UCSD-AML1 (cell line): ENCODE results near the gene PTS.
"Not testable (repeated sequence)": the region's sequence is repeated elsewhere in the genome, so short reads cannot be mapped to it uniquely, and the experiment has no call there.

Source experiments
- DNase-seq: peaks from one replicate; lab custom pipeline; 2025; ENCODE audit not compliant: unreplicated experiment; lab: John Stamatoyannopoulos, UW

The PTS gene

DNA sequence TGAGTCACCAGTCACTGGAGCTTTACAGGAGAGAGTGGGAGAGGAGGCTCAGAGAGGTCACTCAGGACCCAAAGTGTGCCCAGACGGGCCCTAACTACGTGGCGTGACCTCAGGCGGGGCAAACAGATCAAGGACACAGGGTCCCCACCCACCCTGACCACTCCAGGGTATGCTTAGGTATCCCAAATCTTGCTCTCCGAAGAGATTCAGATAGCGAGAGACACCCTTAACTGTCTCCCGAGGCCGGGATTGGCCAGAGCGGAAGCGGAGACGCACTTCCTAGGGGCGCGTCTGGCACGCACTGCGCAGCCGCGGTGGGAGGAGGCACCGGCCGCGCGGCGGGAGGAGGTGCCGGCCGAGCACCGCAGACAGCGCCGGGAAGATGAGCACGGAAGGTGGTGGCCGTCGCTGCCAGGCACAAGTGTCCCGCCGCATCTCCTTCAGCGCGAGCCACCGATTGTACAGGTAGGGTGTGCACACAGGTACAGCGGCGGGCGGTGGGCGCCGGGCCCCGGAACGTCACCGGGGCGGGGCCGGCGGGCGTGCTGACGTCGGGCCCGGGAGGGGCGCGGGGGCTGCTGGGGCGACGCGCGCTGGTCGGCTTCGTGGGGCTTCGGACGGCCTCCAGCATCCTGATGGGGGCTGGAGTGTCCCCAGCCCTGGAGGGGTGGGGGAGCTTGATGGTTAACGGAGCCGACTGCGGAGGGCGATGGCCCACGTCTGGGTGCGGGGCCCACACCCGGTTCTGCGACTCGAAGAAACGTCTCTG lies at the start of gene PTS:
Gene PTS (plus strand): TSS at position 367 of the 769 bp plus-strand sequence. CDS start 16 bp downstream, at position 383.
- peak; percentile 89 for DNase-seq

DNA sequence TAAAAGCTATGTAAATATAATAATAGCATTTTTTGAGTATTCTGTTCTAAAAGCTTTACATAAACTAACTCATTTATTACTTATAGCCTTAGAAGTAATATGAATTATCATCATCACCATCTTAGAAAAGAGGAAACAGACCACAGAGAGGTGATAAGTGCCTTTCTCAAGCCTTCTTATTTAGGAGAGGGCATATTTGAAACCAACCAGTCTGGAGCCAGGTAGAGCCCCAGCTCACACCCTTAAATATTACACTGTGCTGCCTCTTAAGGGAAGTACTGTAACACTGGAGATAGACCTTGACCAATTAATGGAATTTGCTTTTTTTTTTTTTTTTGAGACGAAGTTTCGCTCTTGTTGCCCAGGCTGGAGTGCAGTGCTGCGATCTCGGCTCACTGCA lies 48.6 kb upstream of the PTS start:
- DNase-seq = no peak

DNA sequence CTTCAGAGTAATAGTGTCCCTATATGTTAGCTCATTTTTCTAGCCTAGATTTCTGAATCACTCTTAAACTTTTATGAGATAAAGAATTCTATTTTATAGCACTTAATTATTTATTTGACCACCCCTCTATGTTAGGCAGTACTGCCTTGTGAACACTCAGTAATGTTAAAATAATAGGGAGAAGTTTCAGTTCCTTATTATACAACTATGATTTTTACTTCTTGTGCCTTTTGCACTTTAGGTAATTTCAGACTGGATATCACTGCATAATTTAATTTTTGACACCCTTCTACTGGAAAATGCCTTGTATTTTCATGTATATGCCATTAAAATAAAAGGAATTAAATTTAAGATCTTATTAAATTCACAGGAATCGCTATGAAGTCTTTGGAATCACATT lies 47.8 kb upstream of the PTS start:
- no peak for DNase-seq

DNA sequence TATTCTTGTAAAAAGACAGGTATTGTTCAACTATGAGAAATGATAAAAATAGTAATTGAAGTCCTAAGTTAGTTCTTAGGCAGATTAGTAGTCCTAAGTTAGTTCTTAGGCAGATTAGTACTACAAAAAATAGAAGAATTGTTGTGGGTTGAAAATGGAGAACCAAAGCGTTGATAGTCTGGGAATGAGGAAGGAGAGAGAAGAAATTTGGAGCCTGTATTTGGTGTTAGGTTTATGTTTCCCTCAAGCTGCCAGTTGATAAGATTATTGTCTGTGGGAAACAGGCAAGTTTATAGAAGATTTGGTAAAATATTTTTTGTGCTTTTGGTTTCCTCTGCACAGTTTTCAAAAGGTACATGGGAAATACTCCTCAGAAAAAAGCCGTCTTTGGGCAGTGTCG lies 47.3 kb upstream of the PTS start:
- DNase-seq = no peak

DNA sequence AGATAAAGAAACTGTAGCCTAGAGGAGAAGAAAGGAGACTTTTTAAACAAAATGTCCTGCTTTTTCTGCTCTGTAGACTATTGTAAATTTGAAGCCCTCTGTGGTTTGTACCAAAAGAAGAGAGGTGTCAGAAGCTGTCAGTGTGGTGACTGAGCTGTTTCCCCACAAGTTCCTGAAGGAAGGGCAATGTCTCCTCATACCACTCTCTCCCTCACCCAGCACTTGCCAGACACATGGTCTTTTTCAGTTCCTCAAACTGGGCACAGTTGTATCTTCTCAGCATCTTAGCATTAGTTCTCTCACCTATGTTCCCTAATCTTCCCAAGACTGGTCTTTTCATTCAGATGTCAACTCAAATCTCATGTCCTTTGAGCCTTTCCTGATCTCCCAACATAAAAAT lies 46.6 kb upstream of the PTS start:
- peak; percentile 28 for DNase-seq

DNA sequence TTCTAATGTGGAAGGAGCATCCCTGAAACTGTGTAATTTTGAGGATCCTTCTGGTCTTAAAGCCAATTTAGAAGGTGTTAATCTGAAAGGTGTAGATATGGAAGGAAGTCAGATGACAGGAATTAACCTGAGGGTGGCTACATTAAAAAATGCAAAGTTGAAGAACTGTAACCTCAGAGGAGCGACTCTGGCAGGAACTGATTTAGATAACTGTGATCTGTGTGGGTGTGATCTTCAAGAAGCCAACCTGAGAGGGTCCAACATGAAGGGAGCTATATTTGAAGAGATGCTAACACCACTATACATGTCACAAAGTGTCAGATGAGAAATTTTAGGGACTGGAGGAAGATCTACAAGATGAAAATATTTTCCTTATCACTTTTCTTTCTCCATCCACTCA lies 43.4 kb upstream of the PTS start:
- DNase-seq = no peak

DNA sequence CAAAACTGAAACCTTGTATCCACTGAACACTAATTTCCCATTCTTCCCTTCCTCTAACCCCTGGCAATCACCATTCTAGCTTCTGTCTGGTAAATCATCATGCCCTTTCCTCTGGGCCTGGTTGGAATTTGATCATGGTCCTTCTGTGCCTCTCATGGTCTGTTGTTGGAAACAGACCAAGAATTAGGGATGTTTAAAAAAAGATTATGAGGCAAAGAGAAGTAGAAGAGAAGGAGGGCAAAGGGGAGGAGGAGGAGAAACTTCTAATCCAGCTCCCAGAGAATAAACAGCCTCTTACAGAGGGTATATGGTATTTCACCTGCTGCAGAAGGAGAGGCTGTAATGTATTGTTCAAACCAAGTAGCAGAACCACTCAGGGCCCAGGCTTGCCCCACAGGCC lies 40.3 kb upstream of the PTS start:
- DNase-seq = no peak

DNA sequence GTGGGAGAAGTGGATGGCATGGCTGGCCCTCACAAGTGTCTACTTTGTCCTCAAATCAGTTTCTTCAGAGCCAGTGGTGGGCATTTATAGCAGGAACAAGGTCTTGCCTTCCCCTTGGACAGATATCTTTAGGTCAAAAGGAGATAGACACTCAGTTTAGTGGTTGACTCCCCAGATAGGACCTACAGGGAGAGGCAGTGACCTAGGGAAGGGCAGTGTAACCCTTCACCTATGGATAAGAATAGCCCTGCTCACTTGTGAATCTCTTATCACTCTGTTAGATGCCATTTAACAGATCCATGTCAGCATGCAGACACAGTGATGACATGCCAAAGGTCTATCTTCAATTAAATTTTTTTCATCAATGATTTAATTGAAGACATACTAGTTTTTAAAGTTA lies 39.9 kb upstream of the PTS start:
- DNase-seq = no peak

DNA sequence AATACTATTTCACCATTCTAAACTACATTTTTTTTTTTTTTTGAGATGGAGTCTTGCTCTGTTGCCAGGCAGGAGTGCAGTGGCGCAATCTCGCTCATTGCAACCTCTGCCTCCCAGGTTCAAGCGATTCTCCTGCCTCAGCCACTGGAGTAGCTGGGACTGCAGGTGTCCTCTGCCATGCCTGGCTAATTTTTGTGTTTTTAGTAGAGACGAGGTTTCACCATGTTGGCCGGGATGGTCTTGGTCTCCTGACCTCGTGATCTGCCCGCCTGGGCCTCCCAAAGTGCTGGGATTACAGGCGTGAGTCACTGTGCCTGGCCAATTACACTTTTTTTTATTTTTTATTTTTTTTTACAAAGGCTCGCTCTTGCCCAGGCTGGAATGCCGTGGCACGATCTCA lies 31.1 kb upstream of the PTS start:
- DNase-seq = not testable (repeated sequence)

DNA sequence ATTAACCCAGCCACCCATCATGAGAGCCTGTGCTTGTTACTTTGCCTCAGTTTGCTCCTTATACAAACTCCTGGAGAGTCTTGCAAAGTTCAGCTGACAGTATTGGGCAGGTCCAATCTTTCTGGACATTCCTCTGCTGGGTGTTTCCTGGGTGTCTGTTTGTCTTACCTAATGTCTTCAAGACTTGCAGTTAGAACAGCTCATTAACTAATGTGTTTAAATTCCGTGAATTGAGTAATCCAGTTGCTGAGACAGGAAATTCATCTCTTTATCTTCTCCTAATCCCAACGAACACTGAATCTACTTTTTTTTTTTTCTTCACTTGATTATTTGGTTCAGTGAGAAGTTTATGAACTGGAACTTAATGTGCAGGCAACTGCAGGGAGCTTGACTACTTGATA lies 30.3 kb upstream of the PTS start:
- DNase-seq = no peak

DNA sequence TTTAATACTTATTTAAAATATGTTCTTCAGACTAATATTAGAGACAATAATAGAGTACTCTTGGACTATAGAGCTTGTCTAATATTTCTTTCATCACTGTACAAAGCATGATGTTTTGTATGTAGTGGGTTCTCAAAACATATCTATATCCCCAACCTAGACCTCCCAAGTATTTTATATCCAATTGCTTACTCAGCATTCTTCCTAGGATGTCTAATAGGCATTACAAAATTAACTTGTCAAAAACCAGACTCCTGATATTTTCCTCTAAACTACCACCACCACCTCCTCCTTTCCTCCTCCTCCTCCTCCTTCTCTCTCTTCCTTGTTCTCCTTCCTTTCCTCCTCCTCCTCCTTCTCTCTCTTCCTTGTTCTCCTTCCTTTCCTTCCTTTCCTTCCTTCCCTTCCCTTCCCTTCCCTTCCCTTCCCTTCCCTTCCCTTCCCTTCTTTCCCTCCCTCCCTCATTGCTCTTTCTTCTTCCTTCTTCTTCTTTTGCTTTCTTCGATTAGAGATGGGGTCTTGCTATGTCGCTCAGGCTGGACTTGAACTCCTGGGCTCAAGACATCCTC lies 29.6 kb upstream of the PTS start:
- DNase-seq = no peak

DNA sequence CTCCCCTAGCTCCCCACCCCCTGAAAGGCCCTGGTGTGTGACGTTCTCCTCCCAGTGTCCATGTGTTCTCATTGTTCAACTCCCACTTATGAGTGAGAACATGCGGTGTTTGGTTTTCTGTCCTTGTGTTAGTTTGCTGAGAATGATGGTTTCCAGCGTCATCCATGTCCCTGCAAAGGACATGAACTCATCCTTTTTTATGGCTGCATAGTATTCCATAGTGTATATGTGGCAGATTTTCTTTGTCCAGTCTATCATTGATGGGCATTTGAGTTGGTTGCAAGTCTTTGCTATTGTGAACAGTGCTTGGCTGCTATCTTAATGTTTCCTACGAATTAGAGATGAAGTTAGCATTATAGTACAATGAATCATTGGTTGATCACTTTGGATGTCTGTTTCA lies 27.1 kb upstream of the PTS start:
- not testable (repeated sequence) for DNase-seq

DNA sequence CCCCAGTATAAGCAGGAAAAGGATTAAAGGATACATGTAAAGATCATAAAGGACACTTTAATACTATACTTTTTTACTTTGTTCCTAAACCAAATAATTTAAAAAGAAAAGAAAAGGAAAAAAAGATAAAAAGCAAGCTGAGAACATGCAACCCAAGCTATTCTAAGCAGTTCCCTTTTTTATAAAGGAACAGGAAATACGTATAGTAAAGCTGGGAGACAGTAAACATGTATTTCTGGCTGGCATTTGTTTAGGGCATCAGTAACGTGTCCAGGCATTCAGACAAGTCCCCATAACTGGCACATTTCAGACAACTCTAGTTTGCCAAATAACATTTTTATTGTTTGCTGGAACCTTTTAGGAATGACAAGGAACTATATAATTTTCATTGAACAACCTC lies 26.0 kb upstream of the PTS start:
- DNase-seq = no peak

DNA sequence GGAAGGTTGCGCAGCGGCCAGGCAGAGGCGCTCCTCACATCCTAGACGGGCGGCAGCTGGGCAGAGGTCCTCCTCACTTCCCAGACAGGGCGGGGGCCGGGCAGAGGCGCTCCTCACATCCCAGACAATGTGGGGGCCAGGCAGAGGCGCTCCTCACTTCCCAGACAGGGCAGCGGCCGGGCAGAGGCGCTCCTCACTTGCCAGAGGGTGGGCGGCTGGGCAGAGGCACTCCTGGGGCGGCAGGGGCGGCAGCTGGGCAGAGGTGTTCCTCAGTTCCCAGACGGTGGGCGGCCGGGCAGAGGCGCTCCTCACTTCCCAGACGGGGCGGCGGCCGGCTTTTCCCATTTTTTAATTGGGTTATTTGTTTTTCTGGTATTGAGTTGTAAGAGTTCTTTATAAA lies 20.2 kb upstream of the PTS start:
- no peak for DNase-seq

DNA sequence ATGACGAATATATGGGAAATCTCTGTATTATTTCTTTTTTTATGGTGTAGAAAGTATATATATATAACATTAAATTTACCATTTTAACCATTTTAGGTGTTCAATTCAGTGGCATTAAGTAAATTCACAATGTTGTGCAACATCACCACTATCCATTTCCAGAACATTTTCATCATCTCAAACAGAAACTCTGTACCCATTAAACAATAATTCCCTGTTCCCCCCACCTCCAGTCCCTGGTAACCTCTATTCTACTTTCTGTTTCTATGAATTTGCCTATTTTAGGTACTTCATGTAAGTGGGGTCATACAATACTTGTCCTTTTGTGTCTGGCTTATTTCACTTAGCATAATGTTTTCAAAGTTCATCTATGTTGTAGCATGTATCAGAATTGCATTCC lies 15.3 kb upstream of the PTS start:
- no peak for DNase-seq

DNA sequence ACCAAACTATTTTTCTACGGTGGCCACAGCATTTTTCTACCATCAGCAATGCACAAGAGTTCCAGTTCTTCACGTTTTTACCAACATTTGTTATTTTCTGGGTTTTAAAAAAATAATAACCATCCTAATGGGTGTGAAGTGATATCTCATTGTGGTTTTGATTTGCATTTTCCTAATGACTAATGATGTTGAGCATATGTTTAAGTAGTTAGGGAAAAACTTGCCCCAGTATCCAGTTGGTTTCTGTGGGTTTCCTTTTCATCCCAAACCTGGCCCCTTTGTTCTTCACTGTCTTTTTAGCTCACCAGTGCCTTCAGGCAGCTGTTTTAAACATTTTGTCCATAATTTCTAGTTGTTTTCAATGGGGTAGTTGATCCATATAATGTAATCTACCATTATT lies 14.7 kb upstream of the PTS start:
- no peak for DNase-seq

DNA sequence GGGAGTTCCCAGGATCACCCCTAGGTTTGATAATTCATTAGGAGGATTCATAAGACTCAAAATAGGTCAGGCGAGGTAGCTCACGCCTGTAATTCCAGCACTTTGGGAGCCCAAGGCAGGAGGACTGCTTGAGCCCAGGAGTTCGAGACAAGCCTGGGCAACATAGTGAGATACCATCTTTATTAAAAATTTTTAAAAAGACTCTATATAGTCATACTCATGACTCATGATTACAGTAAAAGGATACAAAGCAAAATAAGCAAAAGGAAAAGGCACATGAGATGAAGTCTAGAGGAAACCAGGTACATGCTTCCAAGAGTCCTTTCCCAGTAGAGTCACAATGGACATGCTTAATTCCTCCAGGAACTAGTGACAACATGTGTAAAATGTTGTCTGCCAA lies 13.9 kb upstream of the PTS start:
- DNase-seq = no peak

DNA sequence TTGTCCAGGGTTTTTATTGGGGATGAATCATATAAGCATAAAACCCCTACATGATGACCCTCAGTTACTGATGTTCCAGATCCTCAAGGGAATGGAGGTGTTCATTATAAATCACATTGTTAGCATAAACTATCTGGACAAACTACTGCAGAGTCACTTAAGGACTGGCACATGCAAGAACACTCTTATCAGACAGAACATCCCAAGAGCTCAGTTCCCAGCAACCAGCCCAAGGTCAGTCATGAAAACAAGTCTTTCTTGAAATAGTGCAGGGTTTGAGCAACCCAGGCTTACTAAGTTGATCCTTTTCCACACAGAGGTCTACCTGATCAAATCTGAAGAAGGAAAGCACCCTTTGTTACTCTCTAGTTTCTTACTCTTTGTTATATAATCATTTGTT lies 13.5 kb upstream of the PTS start:
- DNase-seq = no peak

DNA sequence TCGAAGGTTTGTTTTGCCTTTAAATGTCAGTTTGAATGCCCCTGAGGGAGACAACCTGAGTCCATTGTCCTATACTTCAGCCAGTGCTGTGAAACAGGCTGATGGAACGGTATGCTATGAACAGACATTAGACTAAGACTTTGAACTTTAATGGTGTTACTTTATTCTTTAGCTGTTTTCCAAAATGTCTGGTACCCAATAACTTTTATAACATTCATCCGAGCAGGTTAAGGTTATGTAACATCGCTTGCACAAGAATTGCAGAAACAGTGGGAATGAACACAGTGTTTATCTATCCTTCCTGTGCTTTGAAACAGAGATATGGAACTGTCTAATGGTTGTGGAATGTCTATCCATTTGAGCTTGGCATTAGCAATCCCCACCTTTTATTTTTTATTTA lies 12.5 kb upstream of the PTS start:
- DNase-seq = no peak

DNA sequence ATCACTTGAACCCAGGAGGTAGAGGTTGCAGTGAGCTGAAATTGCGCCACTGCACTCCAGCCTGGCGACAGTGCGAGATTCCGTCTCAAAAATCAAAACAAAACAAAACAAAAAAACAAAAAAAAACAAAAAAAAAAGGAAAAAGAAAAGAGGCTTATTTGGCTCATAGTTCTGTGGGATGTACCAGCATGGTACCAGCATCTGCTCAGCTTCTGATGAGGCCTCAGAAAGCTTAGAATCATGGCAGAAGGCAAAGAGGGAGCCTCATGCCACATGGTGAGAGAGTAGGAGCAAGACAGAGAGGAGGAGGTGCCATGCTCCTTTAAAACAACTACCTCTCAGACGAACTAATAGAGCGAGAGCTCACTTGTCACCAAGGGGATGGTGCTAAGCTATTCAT lies 10.6 kb upstream of the PTS start:
- no peak for DNase-seq

DNA sequence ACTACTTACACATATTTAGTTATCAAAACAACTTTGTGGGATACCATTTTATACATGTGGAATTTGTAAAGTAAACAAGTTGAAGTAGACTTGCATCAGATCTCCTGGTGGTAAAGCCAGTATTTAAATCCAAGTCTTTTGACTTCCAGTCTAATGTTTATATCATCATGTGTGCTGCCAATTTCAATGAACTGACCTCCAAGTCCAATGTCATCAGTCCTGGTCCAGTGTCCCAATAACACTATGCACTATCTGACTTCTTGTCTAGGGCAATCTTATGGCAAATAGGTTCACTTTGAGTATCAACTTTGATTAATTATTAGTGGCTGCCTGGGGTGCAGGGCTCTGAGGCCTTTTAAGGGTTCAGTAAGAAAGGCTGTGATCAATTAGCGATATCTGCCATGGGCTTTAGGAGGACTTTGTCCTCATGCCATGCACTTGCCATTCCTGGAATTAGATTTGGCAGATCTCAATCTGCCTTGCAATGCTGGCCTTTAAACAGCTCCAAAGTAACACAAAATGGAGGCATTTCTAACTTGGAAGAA lies 9.6 kb upstream of the PTS start:
- DNase-seq = no peak

DNA sequence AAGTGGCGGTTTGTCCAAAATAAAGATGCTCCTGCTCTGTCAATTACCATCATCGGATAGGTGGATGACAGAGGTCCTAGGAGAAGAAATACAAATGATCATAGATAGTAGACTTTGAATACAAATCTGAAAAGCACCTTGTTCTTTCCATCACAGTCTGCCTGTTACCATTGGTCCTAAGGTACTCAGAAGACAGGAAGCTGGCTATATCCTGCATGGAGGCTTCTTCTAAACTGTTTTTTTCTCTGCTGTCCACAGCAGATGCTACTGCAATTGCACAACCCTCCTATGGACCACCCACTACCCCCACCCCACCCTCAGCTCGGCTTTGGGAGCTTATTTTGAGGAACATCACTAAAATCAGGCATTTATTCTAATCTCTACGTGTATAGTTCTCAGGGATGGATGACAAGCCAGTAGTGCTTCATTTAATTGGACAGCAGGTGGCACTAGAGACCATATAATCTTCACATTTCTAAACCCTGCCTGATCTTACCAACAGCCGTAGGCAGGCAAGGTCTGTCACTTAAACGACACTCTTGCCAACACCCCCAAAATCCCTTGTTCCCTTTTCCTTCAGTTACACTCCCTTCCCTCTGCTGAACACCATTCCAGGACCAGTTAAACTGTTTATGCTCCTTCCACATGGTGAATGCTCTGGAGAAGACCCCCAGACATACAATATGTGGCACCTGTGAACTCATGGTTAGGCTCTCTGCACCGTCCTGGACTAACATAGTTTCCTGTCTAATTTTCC lies 6.6 kb upstream of the PTS start:
- peak; percentile 21 for DNase-seq
